ENCODE data around the gene CUEDC1. TPM values are rescaled to one million over a fixed set of nuclear protein-coding genes. Genes with fewer than 3 reads are reported as not detected.

Gene CUEDC1
- total and polyA plus RNA-seq, 2 of the 13 experiments (the other 11 are each of a cell fraction or from before 2014, with no cell fraction given): 7.4 to 12.9 TPM

GRCh38 chr17:57945996-57946797, 9.0 kb downstream of the CUEDC1 start (continued):
- TF ChIP-seq PCBP1 (IDR thresholded peaks at IDR 0.05; ENCODE audit: borderline replicate concordance, low read depth, low read length) (no peak), ZNF12 (CRISPR knock-in tag; IDR thresholded peaks at IDR 0.05) (no peak), NCOA2 (CRISPR knock-in tag; IDR thresholded peaks at IDR 0.05) (0 out of 2 replicates have a peak, but pooled peaks have one; percentile 1), ZNF138 (CRISPR knock-in tag; IDR thresholded peaks at IDR 0.05; ENCODE audit: low read depth) (no peak), ZSCAN9 (CRISPR knock-in tag; IDR thresholded peaks at IDR 0.05; ENCODE audit: borderline replicate concordance) (no peak), ZSCAN25 (CRISPR knock-in tag; IDR thresholded peaks at IDR 0.05) (no peak), ZNF768 (CRISPR knock-in tag; IDR thresholded peaks at IDR 0.05) (no peak), ZBED4 (CRISPR knock-in tag; IDR thresholded peaks at IDR 0.05; ENCODE audit: borderline replicate concordance) (no peak), ZNF260 (CRISPR knock-in tag; IDR thresholded peaks at IDR 0.05; ENCODE audit: borderline replicate concordance, low read depth) (no peak), NR2F6 (IDR thresholded peaks at IDR 0.05) (no peak), NR2F6 (CRISPR knock-in tag; IDR thresholded peaks at IDR 0.05) (no peak), BRF2 (CRISPR knock-in tag; IDR thresholded peaks at IDR 0.05) (no peak), RBFOX2 (IDR thresholded peaks at IDR 0.05; ENCODE audit: low read depth, low read length) (no peak), CBFB (CRISPR knock-in tag; IDR thresholded peaks at IDR 0.05) (no peak)

Measured in HepG2 (cell line).